Activated B cell treated with CpG ODN at 0.5 μM for 24 hours (primary cell): ENCODE results near the gene GGPS1. TPM values are rescaled to one million over a fixed set of nuclear protein-coding genes. Genes with fewer than 3 reads are reported as not detected.

Source experiments
- ATAC-seq: fragments of 200-7000 bp; cut with Tn5 transposase; one replicate; pipeline ENCODE4 v1.10.0; 2021; ENCODE audit warnings: low read depth, mild to moderate bottlenecking, moderate library complexity
- CTCF ChIA-PET: fragments of 350-600 bp; sonication (Branson Sonifier 250); formaldehyde crosslinking; loops from one replicate; lab custom pipeline; 2021; ENCODE audit warnings: antibody characterized with exemption; lab: Charles Lee
- POLR2A ChIA-PET: fragments of 350-600 bp; sonication (Branson Sonifier 250); formaldehyde crosslinking; loops from one replicate; lab custom pipeline; 2021; ENCODE audit warnings: antibody characterized with exemption; lab: Charles Lee
- DNase-seq: peaks from one replicate; pipeline ENCODE4 v3.0.0; 2022
- H3K27ac Mint-ChIP-seq: one replicate; pipeline ENCODE4 v1.8.0; 2020; ENCODE audit warnings: mixed read lengths
- H3K27me3 Mint-ChIP-seq: one replicate; pipeline ENCODE4 v1.8.0; 2021; ENCODE audit warnings: mixed read lengths
- H3K36me3 Mint-ChIP-seq: one replicate; pipeline ENCODE4 v1.8.0; 2021; ENCODE audit warnings: low read depth, mixed read lengths
- H3K4me1 Mint-ChIP-seq: one replicate; pipeline ENCODE4 v1.8.0; 2021; ENCODE audit warnings: mixed read lengths
- H3K4me3 Mint-ChIP-seq: one replicate; pipeline ENCODE4 v1.8.0; 2020; ENCODE audit warnings: mild to moderate bottlenecking, mixed read lengths
- H3K9me3 Mint-ChIP-seq: one replicate; pipeline ENCODE4 v1.8.0; 2020; ENCODE audit warnings: mixed read lengths
- CTCF ChIP-seq: fragments of 200-600 bp; IDR thresholded peaks from one replicate; pipeline ENCODE4 v1.8.0; 2022; ENCODE audit warnings: antibody characterized with exemption, mild to moderate bottlenecking
- intact Hi-C: fragments of 100-400 bp; cut with micrococcal nuclease; formaldehyde crosslinking; loops from one replicate; pipeline ENCODE4 v1.15.1; 2024
- total RNA-seq: library from RNA; stranded (reverse); gene quantifications from 2 replicates; pipeline ENCODE4 v1.2.3, GENCODE V29; 2022

GGPS1 gene
- total RNA-seq, 1 donor from 2014 or later = 33.8 TPM

DNA sequence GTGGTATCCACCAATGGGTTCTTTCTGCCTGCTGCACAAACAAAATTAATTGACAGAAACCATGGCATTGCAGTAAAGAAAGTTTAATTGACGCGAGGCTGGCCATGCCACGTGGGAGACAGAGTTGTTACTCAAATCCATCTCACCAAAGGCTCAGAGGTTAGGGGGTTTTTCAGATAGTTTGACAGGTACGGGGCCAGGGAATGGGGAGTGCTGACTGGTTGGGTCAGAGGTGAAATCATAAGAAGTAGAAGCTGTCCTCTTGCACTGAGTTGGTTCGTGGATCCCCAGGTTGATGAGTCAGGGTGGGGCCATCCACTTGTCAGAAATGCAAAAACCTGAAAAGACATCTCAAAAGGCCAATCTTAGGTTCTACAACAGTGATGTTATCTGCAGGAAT, 37.9 kb downstream of the GGPS1 start:
- CTCF ChIA-PET = interaction anchor here (2.0 kb wide), 1 partner anchor 50 kb away, joined by 8 read pairs; no protein-coding TSS in a partner anchor
- H3K4me3 Mint-ChIP-seq = peak overlapping the region; percentile 97
- TF ChIP-seq CTCF = no peak

GRCh38 chr1:235367000-235367908, 38.9 kb downstream of the GGPS1 start, which contains the start of gene TBCE:
Gene TBCE (plus strand): TSS chr1:235367427. CDS start chr1:235380050, 12,623 bp downstream.
- DNase-seq (peak; percentile 80), ATAC-seq (peak; percentile 100)
- ChIA-PET CTCF (interaction anchor here (2.0 kb wide), 1 partner anchor 49 kb away, joined by 8 read pairs; no protein-coding TSS in a partner anchor), POLR2A (interaction anchor here (0.5 to 1.3 kb wide), 3 partner anchors 39 to 207 kb away, joined by 3 to 8 read pairs (median 7); partner anchors contain the start of genes ARID4B and GGPS1)
- H3K4me3 Mint-ChIP-seq = peak within 1 kb of the TSS; percentile 97
- TF ChIP-seq CTCF = no peak
- no peaks in the 10 kb centered on the region for H3K9me3 Mint-ChIP-seq
- H3K4me1 Mint-ChIP-seq = peaks cover 29% of the 10 kb centered on the region
- H3K27me3 Mint-ChIP-seq = no peaks in the 10 kb centered on the region
- H3K27ac Mint-ChIP-seq = peak within 1 kb of the TSS; percentile 89
- peaks cover 7% of the 10 kb centered on the region for H3K36me3 Mint-ChIP-seq
- intact Hi-C loops = loop anchor here (1.0 to 2.0 kb wide), 4 partner anchors 39 to 889 kb away; partner anchors contain the start of genes ARID4B, B3GALNT2, GGPS1 and RBM34

More for the DNA sequence above, 37.9 kb downstream of the GGPS1 start:
- intact Hi-C loops = loop anchor here (2.0 kb wide), 1 partner anchor 205 kb away; the partner anchor contains the start of gene RBM34
- no peaks in the 10 kb centered on the region for H3K9me3 Mint-ChIP-seq
- ATAC-seq = no peak
- peak overlapping the region; percentile 25 for H3K27ac Mint-ChIP-seq
- H3K4me1 Mint-ChIP-seq = peaks cover 29% of the 10 kb centered on the region
- DNase-seq = no peak
- no peaks in the 10 kb centered on the region for H3K27me3 Mint-ChIP-seq
- H3K36me3 Mint-ChIP-seq = peaks cover 7% of the 10 kb centered on the region
- POLR2A ChIA-PET = no interaction called here

GRCh38 chr1:235368428-235368827, 40.1 kb downstream of the GGPS1 start:
- peaks cover 29% of the 10 kb centered on the region for H3K4me1 Mint-ChIP-seq
- peak overlapping the region; percentile 97 for H3K4me3 Mint-ChIP-seq
- intact Hi-C loops = no loop called here
- no peaks in the 10 kb centered on the region for H3K27me3 Mint-ChIP-seq
- peaks cover 7% of the 10 kb centered on the region for H3K36me3 Mint-ChIP-seq
- CTCF ChIA-PET = interaction anchor here (0.7 to 2.0 kb wide), 2 partner anchors 47 to 984 kb away, joined by 4 to 8 read pairs; no protein-coding TSS in a partner anchor
- ATAC-seq = no peak
- no peaks in the 10 kb centered on the region for H3K9me3 Mint-ChIP-seq
- POLR2A ChIA-PET = no interaction called here
- no peak for TF ChIP-seq CTCF
- DNase-seq = no peak
- H3K27ac Mint-ChIP-seq = no peak overlapping the region

DNA sequence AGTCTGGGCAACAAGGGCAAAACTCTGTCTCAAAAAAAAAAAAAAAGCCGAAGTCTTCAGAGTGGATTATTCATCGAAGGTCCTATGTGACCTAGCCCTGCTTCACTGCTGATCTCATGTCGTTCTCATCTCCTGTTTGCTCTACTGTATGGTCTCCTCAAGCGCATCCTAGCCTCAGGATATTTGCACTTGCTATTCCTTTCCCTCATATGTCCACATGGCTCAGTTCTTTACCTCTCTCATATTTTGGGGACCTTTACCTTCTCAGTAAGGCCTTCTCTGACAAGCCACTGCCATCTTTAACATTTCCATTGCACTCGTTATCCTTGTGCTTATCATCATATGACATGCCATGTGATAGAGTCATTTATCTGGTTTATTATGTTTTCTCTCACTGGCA, 41.4 kb downstream of the GGPS1 start:
- peaks cover 7% of the 10 kb centered on the region for H3K36me3 Mint-ChIP-seq
- POLR2A ChIA-PET = interaction anchor here (0.7 kb wide), 1 partner anchor 30 kb away, joined by 6 read pairs; no protein-coding TSS in a partner anchor
- no peaks in the 10 kb centered on the region for H3K27me3 Mint-ChIP-seq
- TF ChIP-seq CTCF = no peak
- intact Hi-C loops = no loop called here
- H3K27ac Mint-ChIP-seq = no peak overlapping the region
- H3K4me1 Mint-ChIP-seq = peaks cover 29% of the 10 kb centered on the region
- CTCF ChIA-PET = no interaction called here
- ATAC-seq = no peak
- DNase-seq = no peak
- no peaks in the 10 kb centered on the region for H3K9me3 Mint-ChIP-seq
- no peak overlapping the region for H3K4me3 Mint-ChIP-seq
